Loucy (cell line): ENCODE measurements around the gene KLRB1.
"Not testable (repeated sequence)": the region's sequence is repeated elsewhere in the genome, so short reads cannot be mapped to it uniquely, and the experiment has no call there.

Experiments used
- H2AFZ ChIP-seq: fragments of 200-600 bp; sonication (generic); 2 replicates; pipeline ENCODE4 v1.6.0; 2016; ENCODE audit warnings: antibody characterized with exemption, mild to moderate bottlenecking, low read length, moderate library complexity
- H3F3A ChIP-seq: fragments of 200-600 bp; 2 replicates; pipeline ENCODE4 v1.6.0; 2016; ENCODE audit warnings: antibody characterized with exemption, low read depth, mild to moderate bottlenecking
- H3K27me3 ChIP-seq: fragments of 200-600 bp; sonication (generic); 2 replicates; pipeline ENCODE4 v1.6.1; 2014; ENCODE audit warnings: low read length, mild to moderate bottlenecking; ENCODE audit not compliant: insufficient read depth, poor library complexity, severe bottlenecking
- H3K36me3 ChIP-seq: fragments of 200-600 bp; sonication (generic); 2 replicates; pipeline ENCODE4 v1.6.1; 2016; ENCODE audit warnings: low read length; ENCODE audit not compliant: insufficient read depth
- H3K4me1 ChIP-seq: fragments of 200-600 bp; sonication (generic); 2 replicates; pipeline ENCODE4 v1.5.1; 2014; ENCODE audit warnings: low read length, mild to moderate bottlenecking; ENCODE audit not compliant: insufficient read depth, poor library complexity, severe bottlenecking
- H3K4me2 ChIP-seq: fragments of 200-600 bp; sonication (generic); 2 replicates; pipeline ENCODE4 v1.6.0; 2014; ENCODE audit warnings: antibody characterized with exemption, low read length, low read depth, mild to moderate bottlenecking; ENCODE audit not compliant: poor library complexity, severe bottlenecking
- H3K4me3 ChIP-seq: fragments of 200-600 bp; sonication (generic); 2 replicates; pipeline ENCODE4 v1.5.1; 2014; ENCODE audit warnings: low read length, mild to moderate bottlenecking, mixed read lengths; ENCODE audit not compliant: poor library complexity, severe bottlenecking
- H3K79me2 ChIP-seq: fragments of 200-600 bp; sonication (generic); 2 replicates; pipeline ENCODE4 v1.6.1; 2014; ENCODE audit warnings: low read length; ENCODE audit not compliant: insufficient read depth
- H3K9ac ChIP-seq: fragments of 200-600 bp; sonication (generic); 2 replicates; pipeline ENCODE4 v1.6.0; 2014; ENCODE audit warnings: mild to moderate bottlenecking, low read depth, low read length, moderate library complexity; ENCODE audit not compliant: poor library complexity, severe bottlenecking
- H3K9me2 ChIP-seq: fragments of 200-600 bp; sonication (generic); replicated peaks from 2 replicates; pipeline ENCODE4 v1.6.1; 2016; ENCODE audit warnings: low read depth, low read length, mixed read lengths
- H3K9me3 ChIP-seq: fragments of 200-600 bp; sonication (generic); 2 replicates; pipeline ENCODE4 v1.6.1; 2014; ENCODE audit warnings: mild to moderate bottlenecking, antibody characterized with exemption, low read length, low read depth; ENCODE audit not compliant: insufficient read depth
- H4K20me1 ChIP-seq: fragments of 200-600 bp; sonication (generic); 2 replicates; pipeline ENCODE4 v1.6.0; 2014; ENCODE audit warnings: antibody characterized with exemption, low read length, mild to moderate bottlenecking; ENCODE audit not compliant: insufficient read depth, poor library complexity, severe bottlenecking
- EZH2phosphoT487 ChIP-seq: fragments of 200-600 bp; IDR thresholded peaks from 2 replicates; pipeline ENCODE4 v1.6.1; 2018; ENCODE audit warnings: antibody characterized with exemption, mild to moderate bottlenecking, moderate library complexity, borderline replicate concordance
- TF ChIP-seq, protein P1 (sequence below): fragments of 200-600 bp; sonication (generic); conservative IDR thresholded peaks from 2 replicates; pipeline ENCODE4 v1.5.1; 2014; ENCODE audit warnings: mild to moderate bottlenecking, antibody characterized with exemption, low read length

The KLRB1 gene

GRCh38 chr12:9646794-9647781 is 39.4 kb upstream of the KLRB1 start:
- Histone ChIP-seq H3K4me2 (peak overlapping the region; percentile 98), H3F3A (peaks cover 28% of the 10 kb centered on the region), H3K27me3 (no peaks in the 10 kb centered on the region), H3K4me3 (peak overlapping the region; percentile 91), H2AFZ (peak overlapping the region; percentile 77), H4K20me1 (no peaks in the 10 kb centered on the region), H3K9ac (peak overlapping the region; percentile 97), H3K9me3 (peaks cover 11% of the 10 kb centered on the region; the same call in 1 of the 2 replicates), H3K9me2 (no peaks in the 10 kb centered on the region), H3K36me3 (no peaks in the 10 kb centered on the region), H3K4me1 (peaks cover 65% of the 10 kb centered on the region), H3K79me2 (peaks cover 29% of the 10 kb centered on the region)
- no peak for TF ChIP-seq EZH2phosphoT487
- TF ChIP-seq, protein P1, sequence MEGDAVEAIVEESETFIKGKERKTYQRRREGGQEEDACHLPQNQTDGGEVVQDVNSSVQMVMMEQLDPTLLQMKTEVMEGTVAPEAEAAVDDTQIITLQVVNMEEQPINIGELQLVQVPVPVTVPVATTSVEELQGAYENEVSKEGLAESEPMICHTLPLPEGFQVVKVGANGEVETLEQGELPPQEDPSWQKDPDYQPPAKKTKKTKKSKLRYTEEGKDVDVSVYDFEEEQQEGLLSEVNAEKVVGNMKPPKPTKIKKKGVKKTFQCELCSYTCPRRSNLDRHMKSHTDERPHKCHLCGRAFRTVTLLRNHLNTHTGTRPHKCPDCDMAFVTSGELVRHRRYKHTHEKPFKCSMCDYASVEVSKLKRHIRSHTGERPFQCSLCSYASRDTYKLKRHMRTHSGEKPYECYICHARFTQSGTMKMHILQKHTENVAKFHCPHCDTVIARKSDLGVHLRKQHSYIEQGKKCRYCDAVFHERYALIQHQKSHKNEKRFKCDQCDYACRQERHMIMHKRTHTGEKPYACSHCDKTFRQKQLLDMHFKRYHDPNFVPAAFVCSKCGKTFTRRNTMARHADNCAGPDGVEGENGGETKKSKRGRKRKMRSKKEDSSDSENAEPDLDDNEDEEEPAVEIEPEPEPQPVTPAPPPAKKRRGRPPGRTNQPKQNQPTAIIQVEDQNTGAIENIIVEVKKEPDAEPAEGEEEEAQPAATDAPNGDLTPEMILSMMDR: no peak

GRCh38 chr12:9644985-9645551 is 37.4 kb upstream of the KLRB1 start:
- H3K9me2 ChIP-seq, H3K4me2 ChIP-seq, H4K20me1 ChIP-seq, H3K9ac ChIP-seq, H3K36me3 ChIP-seq, H3K27me3 ChIP-seq, H3K4me3 ChIP-seq, H2AFZ ChIP-seq: not testable (repeated sequence)
- Histone ChIP-seq H3K4me1 (peaks cover 48% of the 10 kb centered on the region), H3K79me2 (peaks cover 18% of the 10 kb centered on the region), H3K9me3 (peaks cover 11% of the 10 kb centered on the region; the same call in 1 of the 2 replicates), H3F3A (peaks cover 18% of the 10 kb centered on the region)

- peaks cover 16% of the 10 kb centered on the region; the same call in 1 of the 2 replicates for H3K9me3 ChIP-seq
- H3K79me2 ChIP-seq: no peaks in the 10 kb centered on the region; the same call in 1 of the 2 replicates
- no peaks in the 10 kb centered on the region for H3K9me2 ChIP-seq
- H3K36me3 ChIP-seq: no peaks in the 10 kb centered on the region
- TF ChIP-seq, protein P1: no peak
- no peak for TF ChIP-seq EZH2phosphoT487
- H3K9ac ChIP-seq: peak overlapping the region; percentile 22
- peak overlapping the region; percentile 20 for H3K4me3 ChIP-seq
- peaks cover 34% of the 10 kb centered on the region for H3K4me1 ChIP-seq
- peaks cover 13% of the 10 kb centered on the region for H3F3A ChIP-seq
- H3K27me3 ChIP-seq: no peaks in the 10 kb centered on the region
- peak overlapping the region; percentile 56 for H2AFZ ChIP-seq
- no peaks in the 10 kb centered on the region for H4K20me1 ChIP-seq
- peak overlapping the region; percentile 51 for H3K4me2 ChIP-seq
These were observed 35.5 kb upstream of the KLRB1 start for GRCh38 chr12:9643266-9643660.
